Heart left ventricle (tissue), 16 donors: Measurements from ENCODE around the gene PCBP4. TPM values are rescaled to one million over a fixed set of nuclear protein-coding genes. Genes with fewer than 3 reads are reported as not detected.

Experiments
- ATAC-seq, 4 donors: fragments of 200-7000 bp; cut with Tn5 transposase; one replicate each; pipeline ENCODE4 v1.9.1; 2020 to 2022; ENCODE audit warnings: moderate library complexity in 4 of 4, mild to moderate bottlenecking in 3 of 4, moderate number of reproducible peaks in 1 of 4
- DNase-seq, 5 donors: peaks; one replicate each; pipeline ENCODE4 v3.0.0-alpha.2; 2020
- H3K27ac ChIP-seq, 12 donors: fragments of 200-600 bp; sonication (generic) in 4 of 12; one replicate each; pipeline versions ENCODE4 v1.5.0 to v1.8.0; 2016 to 2022; ENCODE audit warnings: mild to moderate bottlenecking in 2 of 12
- H3K27me3 ChIP-seq, 9 donors: fragments of 200-600 bp; sonication (generic) in 2 of 9; one replicate each; pipeline versions ENCODE4 v1.5.1 to v1.8.0; 2016 to 2022; ENCODE audit warnings: mild to moderate bottlenecking in 3 of 9
- H3K36me3 ChIP-seq, 9 donors: fragments of 200-600 bp; sonication (generic) in 2 of 9; one replicate each; pipeline versions ENCODE4 v1.5.0 to v1.8.0; 2018 to 2022; ENCODE audit warnings: mild to moderate bottlenecking in 2 of 9
- H3K4me1 ChIP-seq, 12 donors: fragments of 200-600 bp; sonication (generic) in 4 of 12; one replicate each; pipeline versions ENCODE4 v1.5.0 to v1.8.0; 2016 to 2022; ENCODE audit warnings: mild to moderate bottlenecking in 3 of 12
- H3K4me3 ChIP-seq, 12 donors: fragments of 200-600 bp; sonication (generic) in 4 of 12; one replicate each; pipeline versions ENCODE4 v1.5.0 to v1.8.0; 2017 to 2022; ENCODE audit warnings: mild to moderate bottlenecking in 9 of 12, moderate library complexity in 4 of 12
- H3K9me3 ChIP-seq, 12 donors: fragments of 200-600 bp; sonication (generic) in 4 of 12; one replicate each; pipeline versions ENCODE4 v1.5.0 to v1.8.0; 2016 to 2022; ENCODE audit warnings: mild to moderate bottlenecking in 1 of 12
- POLR2A ChIP-seq, 2 donors: fragments of 450-650 bp; IDR thresholded peaks; one replicate each; pipeline ENCODE4 v1.6.1; 2017; ENCODE audit warnings: antibody characterized with exemption in 2 of 2, mild to moderate bottlenecking in 2 of 2, moderate library complexity in 2 of 2
- WGBS, 4 donors: extraction: QIAGEN DNeasy Blood & Tissue Kit in 2 of 4; methylation state at CpG; one replicate each; pipeline versions ENCODE4 v1.1.5 to v1.1.7; 2013 to 2018; 5-methylcytosine and 5-hydroxymethylcytosine counted together
- intact Hi-C, 10 donors: fragments of 100-400 bp; cut with DNase I; formaldehyde crosslinking; loops; one replicate each; pipeline versions ENCODE4 v1.11.1 to v1.14.2; 2022
- polyA plus RNA-seq, 2 donors: library from polyadenylated mRNA; stranded (reverse); fragments of 200-250 nt; gene quantifications; one replicate each; pipeline ENCODE4 v1.2.3, GENCODE V29; 2013
- total RNA-seq, 9 donors: library from RNA; depleted of rRNA in 2 of 9; stranded (reverse); fragments of >200 nt in 2 of 9; fragmentation: NEBNext Ultra II Directional in 3 of 9; extraction: Animal tissue kit (Norgen Biotek cat#: 25700) in 3 of 9; gene quantifications; one replicate each; pipeline versions ENCODE4 v1.1.0 to v1.2.4, GENCODE V29; 2016 to 2023
- TF ChIP-seq, protein P1 (sequence below), 12 donors: fragments of 200-600 bp; sonication (generic) in 4 of 12; IDR thresholded peaks; one replicate each; pipeline versions ENCODE4 v1.5.0 to v1.8.0; 2018 to 2022; ENCODE audit warnings: antibody characterized with exemption in 12 of 12, mild to moderate bottlenecking in 5 of 12
- donor health status: ischemic (EF 13 %, LVEDD 7.1; RV severe dilation, severe dysfunction).
- donor health status: healthy with polysubstance abuse.
- donor health status: DM: no; HTN: yes; CAD: no.
- donor health status: DM: no; HTN: no; CAD: no.
- donor health status: ischemic (EF 25% LVEDD 6.9; RV normal size, moderate dysfunction).
- donor health status: ischemic (EF 25% LVEDD 5.7; RV mildly dilated, moderate dysfunction).
- donor health status: healthy.
- donor health status: DM: yes; HTN: yes; CAD: no.
- donor health status: ischemic (EF 35%, LVEDD 5.7; RV mildly dilated, moderate dysfunction).
- donor health status: nonischemic (EF 11% LVEDD 7.7; RV severe dilation, severe dysfunction).
- donor health status: DM: yes; HTN: yes; CAD: no.
- donor health status: PGD.
- donor health status: ischemic (EF 29% LVEDD 5.4; RV normal size, mild dysfunction).
- donor health status: nonischemic (EF 23%, LVEDD 6.1; RV moderate dilation, normal function).

PCBP4 gene
- total and polyA plus RNA-seq, 11 donors: 55.4 to 149 (median 64.8) TPM

DNA sequence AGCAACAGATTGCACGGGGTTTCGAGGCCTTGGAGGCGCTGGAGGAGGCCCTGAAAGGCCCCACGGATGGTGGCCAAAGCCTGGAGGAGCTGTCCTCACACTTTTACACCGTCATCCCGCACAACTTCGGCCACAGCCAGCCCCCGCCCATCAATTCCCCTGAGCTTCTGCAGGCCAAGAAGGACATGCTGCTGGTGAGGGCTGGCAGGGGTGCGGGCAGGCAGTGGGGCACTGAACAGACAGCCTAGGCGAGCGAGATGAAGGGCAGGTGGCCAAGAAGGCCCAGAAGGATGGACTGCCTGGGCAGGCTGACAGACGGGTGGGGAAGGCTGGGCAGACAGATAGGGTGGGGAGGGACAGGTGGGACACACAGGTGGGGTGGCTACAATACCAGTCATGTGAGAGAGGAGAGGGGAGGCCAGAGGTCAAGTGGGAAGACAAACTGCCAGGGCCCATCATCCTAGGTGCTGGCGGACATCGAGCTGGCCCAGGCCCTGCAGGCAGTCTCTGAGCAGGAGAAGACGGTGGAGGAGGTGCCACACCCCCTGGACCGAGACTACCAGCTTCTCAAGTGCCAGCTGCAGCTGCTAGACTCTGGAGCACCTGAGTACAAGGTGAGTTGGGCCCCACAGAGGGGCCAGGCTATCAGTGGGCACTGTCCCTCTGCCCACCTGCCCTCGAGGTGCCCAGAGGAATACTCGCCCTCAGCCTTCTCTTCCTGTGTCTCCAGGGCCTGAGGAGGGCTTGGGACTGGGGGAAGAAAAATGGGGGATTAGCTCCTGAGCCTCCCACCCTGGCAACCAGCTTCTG is 22.0 kb downstream of the PCBP4 start:
- peak in 3 of 5 donors; percentile 14 to 51 (median 25) for DNase-seq
- WGBS, 4 donors: 85 to 90% (median 89%) methylated on average over 18 of the region's 18 CpGs
- no peaks in the 10 kb centered on the region for H3K27me3 ChIP-seq
- intact Hi-C loops: no loop called here
- peaks cover 3 to 30% (median 23%) of the 10 kb centered on the region in 12 donors for H3K4me1 ChIP-seq
- TF ChIP-seq, protein P1, sequence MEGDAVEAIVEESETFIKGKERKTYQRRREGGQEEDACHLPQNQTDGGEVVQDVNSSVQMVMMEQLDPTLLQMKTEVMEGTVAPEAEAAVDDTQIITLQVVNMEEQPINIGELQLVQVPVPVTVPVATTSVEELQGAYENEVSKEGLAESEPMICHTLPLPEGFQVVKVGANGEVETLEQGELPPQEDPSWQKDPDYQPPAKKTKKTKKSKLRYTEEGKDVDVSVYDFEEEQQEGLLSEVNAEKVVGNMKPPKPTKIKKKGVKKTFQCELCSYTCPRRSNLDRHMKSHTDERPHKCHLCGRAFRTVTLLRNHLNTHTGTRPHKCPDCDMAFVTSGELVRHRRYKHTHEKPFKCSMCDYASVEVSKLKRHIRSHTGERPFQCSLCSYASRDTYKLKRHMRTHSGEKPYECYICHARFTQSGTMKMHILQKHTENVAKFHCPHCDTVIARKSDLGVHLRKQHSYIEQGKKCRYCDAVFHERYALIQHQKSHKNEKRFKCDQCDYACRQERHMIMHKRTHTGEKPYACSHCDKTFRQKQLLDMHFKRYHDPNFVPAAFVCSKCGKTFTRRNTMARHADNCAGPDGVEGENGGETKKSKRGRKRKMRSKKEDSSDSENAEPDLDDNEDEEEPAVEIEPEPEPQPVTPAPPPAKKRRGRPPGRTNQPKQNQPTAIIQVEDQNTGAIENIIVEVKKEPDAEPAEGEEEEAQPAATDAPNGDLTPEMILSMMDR (IDR thresholded peaks at IDR 0.05): no peak
- no peak for TF ChIP-seq POLR2A (IDR thresholded peaks at IDR 0.05)
- H3K4me3 ChIP-seq: no peak overlapping the region
- H3K9me3 ChIP-seq: no peaks in the 10 kb centered on the region
- no peak for ATAC-seq
- H3K27ac ChIP-seq: no peak overlapping the region
- H3K36me3 ChIP-seq: peaks cover 0 to 30% (median 9%) of the 10 kb centered on the region in 9 donors

- H3K36me3 ChIP-seq: peaks cover 0 to 30% (median 9%) of the 10 kb centered on the region in 9 donors
- no peaks in the 10 kb centered on the region for H3K27me3 ChIP-seq
- TF ChIP-seq, protein P1 (IDR thresholded peaks at IDR 0.05): no peak
- no peak for TF ChIP-seq POLR2A (IDR thresholded peaks at IDR 0.05)
- H3K4me3 ChIP-seq: no peak overlapping the region
- ATAC-seq: no peak
- H3K27ac ChIP-seq: no peak overlapping the region
- H3K4me1 ChIP-seq: peaks cover 3 to 32% (median 23%) of the 10 kb centered on the region in 12 donors
- WGBS, 4 donors: 90 to 92% (median 91%) methylated on average over 9 to 11 of the region's 11 CpGs
- peak in 2 of 5 donors; percentile 25 to 45 for DNase-seq
- intact Hi-C loops: loop anchor here in 4 of 10 donors (5.0 kb wide), 3 partner anchors 33 to 203 kb away; partner anchors contain the start of gene ABHD14A (in 1 of the 4)
- H3K9me3 ChIP-seq: no peaks in the 10 kb centered on the region
These were observed 22.7 kb downstream of the PCBP4 start for GRCh38 chr3:51944451-51945021.

DNA sequence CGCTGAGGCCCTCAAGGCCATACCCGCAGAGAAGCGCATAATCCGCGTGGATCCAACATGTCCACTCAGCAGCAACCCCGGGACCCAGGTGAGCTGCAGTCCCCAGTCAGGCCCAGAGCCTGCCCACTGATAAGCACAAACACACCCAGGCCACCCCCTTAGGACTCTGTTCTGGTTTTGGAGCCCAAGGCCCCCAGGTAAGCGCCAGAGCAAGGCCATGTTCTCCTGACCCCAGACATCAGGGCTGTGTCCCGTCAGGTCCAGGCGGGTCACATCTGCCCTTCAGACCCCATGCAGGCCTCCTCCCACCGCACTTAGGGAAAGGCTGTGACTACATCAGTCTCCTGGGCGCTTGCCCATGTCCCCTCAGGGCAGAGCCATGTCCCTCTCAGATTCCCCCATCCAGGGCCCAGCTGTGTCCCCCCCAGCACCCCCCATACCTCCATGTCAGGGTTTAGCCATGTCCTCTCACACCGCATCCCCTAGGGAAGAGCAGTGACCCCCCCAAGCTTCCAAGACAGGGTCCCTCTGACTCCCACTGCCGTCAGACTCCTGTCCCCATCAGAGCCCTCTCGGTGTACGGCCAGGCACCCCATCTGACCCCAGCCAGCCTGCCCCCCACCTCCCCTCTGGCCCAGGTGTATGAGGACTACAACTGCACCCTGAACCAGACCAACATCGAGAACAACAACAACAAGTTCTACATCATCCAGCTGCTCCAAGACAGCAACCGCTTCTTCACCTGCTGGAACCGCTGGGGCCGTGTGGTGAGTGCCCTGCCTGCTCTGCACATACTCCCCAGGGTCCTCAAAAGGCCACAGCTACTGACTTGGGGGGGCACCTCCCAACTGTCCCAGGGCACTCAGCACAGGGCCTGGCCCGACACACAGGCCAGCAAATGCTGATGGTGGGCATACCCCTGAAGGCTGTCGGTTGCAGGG is 23.5 kb downstream of the PCBP4 start:
- intact Hi-C loops: loop anchor here in 8 of 10 donors (2.0 to 5.0 kb wide), 5 partner anchors 29 to 204 kb away; partner anchors contain the start of genes ABHD14A (in 5 of the 8) and ABHD14B (in 4 of the 8)
- Histone ChIP-seq H3K9me3 (no peaks in the 10 kb centered on the region), H3K36me3 (peaks cover 0 to 29% (median 8%) of the 10 kb centered on the region in 9 donors), H3K27me3 (no peaks in the 10 kb centered on the region), H3K4me1 (peaks cover 3 to 32% (median 23%) of the 10 kb centered on the region in 12 donors), H3K4me3 (peak overlapping the region in 8 of 12 donors; percentile 65 to 85 (median 80)), H3K27ac (peak overlapping the region; percentile 90 to 99 (median 95))
- TF ChIP-seq POLR2A (IDR thresholded peaks at IDR 0.05): no peak
- TF ChIP-seq, protein P1 (IDR thresholded peaks at IDR 0.05): no peak
- ATAC-seq: no peak
- peak in 3 of 5 donors; percentile 18 to 60 (median 36) for DNase-seq
- 84 to 97% (median 91%) methylated on average over 19 to 21 of the region's 21 CpGs for WGBS, 4 donors
